GM21825 (cell line): Measurements from ENCODE around the gene PTPRO.

Source experiments
- ATAC-seq: cut with Tn5 transposase; IDR thresholded peaks from one replicate; pipeline ENCODE4 v1.9.1; 2021; ENCODE audit warnings: mild to moderate bottlenecking, moderate library complexity; ENCODE audit not compliant: unreplicated experiment

Gene PTPRO

GRCh38 chr12:15322164-15323061 is at the start of gene PTPRO:
TSS of gene PTPRO (plus strand) at chr12:15322508.
- no peak for ATAC-seq

- ATAC-seq, result no peak
Observed at GRCh38 chr12:15273896-15274295, 48.4 kb upstream of the PTPRO start.

GRCh38 chr12:15274561-15274967 is 47.7 kb upstream of the PTPRO start:
- ATAC-seq, result no peak

GRCh38 chr12:15276088-15276698 is 46.1 kb upstream of the PTPRO start:
- no peak for ATAC-seq

GRCh38 chr12:15278816-15279658 is 43.3 kb upstream of the PTPRO start:
- peak; percentile 86 for ATAC-seq

- no peak for ATAC-seq
Observed at GRCh38 chr12:15280930-15281329, 41.4 kb upstream of the PTPRO start.

- no peak for ATAC-seq
Observed at GRCh38 chr12:15289192-15289591, 33.1 kb upstream of the PTPRO start.

- no peak for ATAC-seq
Observed at GRCh38 chr12:15293731-15294130, 28.6 kb upstream of the PTPRO start.

- no peak for ATAC-seq
Observed at GRCh38 chr12:15299947-15300346, 22.4 kb upstream of the PTPRO start.

GRCh38 chr12:15304296-15304695 is 18.0 kb upstream of the PTPRO start:
- ATAC-seq, result no peak

GRCh38 chr12:15306605-15307004 is 15.7 kb upstream of the PTPRO start:
- no peak for ATAC-seq

GRCh38 chr12:15307079-15307478 is 15.2 kb upstream of the PTPRO start:
- no peak for ATAC-seq

- no peak for ATAC-seq
Observed at GRCh38 chr12:15318841-15319240, 3.5 kb upstream of the PTPRO start.

- ATAC-seq, result no peak
Observed at GRCh38 chr12:15320881-15321280, 1.4 kb upstream of the PTPRO start.

GRCh38 chr12:15323480-15323879 is 1.2 kb downstream of the PTPRO start:
- no peak for ATAC-seq

- ATAC-seq, result no peak
Observed at GRCh38 chr12:15329891-15330290, 7.6 kb downstream of the PTPRO start.

- no peak for ATAC-seq
Observed at GRCh38 chr12:15334225-15334624, 11.9 kb downstream of the PTPRO start.

- no peak for ATAC-seq
Observed at GRCh38 chr12:15335959-15336358, 13.7 kb downstream of the PTPRO start.

- no peak for ATAC-seq
Observed at GRCh38 chr12:15336768-15337553, 14.7 kb downstream of the PTPRO start.

GRCh38 chr12:15341371-15341770 is 19.1 kb downstream of the PTPRO start:
- no peak for ATAC-seq

GRCh38 chr12:15344561-15344960 is 22.3 kb downstream of the PTPRO start:
- no peak for ATAC-seq
